Posterior cingulate gyrus (tissue), 11 donors: ENCODE results near the gene GLIS1.

Source experiments
- DNase-seq, 10 donors: peaks; one replicate each; pipeline versions ENCODE4 v3.0.0 to v3.0.0-alpha.2; 2020 to 2021; ENCODE audit warnings: mixed read lengths in 3 of 10
- intact Hi-C: fragments of 100-400 bp; cut with DNase I; formaldehyde crosslinking; loops from one replicate; pipeline ENCODE4 v1.15.1; 2023

Gene GLIS1

GRCh38 chr1:53587252-53587988 lies 151.5 kb downstream of the GLIS1 start:
- DNase-seq: no peak
- intact Hi-C loops: no loop called here

DNA sequence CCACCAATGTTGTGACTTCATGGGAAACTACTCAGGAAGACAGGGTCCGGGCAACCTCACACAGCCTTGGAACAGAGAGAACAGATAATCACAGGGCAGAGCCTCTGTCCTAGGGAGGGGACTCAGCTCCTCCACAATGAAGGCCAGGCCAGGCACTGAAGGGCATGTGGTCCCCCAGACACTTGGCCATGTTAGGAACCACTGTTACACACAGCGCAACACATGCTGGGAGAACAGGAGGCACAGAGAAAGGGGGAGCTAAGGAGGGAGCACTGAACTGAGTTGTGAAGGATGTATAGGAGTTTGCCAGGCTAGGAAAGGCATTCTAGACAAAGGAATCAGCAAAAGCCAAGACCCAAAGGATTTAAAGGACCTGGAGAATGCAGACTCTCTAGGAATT lies 152.2 kb downstream of the GLIS1 start:
- intact Hi-C loops: no loop called here
- DNase-seq: peak in 2 of 10 donors; percentile 3 to 67

DNA sequence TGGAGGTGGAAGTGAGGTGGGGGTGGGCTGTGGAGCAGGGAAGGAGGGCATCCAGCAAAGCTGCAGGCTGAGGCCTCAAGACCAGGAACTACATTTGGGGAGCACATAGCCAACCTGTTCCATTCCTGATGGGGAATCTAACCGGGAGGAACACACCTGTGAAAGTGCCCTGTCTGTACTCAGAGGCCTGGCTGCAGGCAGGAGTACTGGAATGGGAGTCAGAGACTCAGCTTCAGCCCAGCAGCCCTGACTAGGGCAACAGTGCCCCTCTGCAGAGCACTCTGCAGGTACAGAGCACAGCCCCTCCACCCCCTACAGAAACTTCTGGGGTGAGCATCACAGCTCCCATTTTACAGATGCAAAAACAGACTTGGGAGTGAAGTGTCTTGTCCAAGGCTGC lies 153.4 kb downstream of the GLIS1 start:
- DNase-seq: peak in 1 of 10 donors; percentile 22
- intact Hi-C loops: no loop called here

GRCh38 chr1:53585129-53585528 lies 153.8 kb downstream of the GLIS1 start:
- peak in 1 of 10 donors; percentile 37 for DNase-seq
- intact Hi-C loops: no loop called here

DNA sequence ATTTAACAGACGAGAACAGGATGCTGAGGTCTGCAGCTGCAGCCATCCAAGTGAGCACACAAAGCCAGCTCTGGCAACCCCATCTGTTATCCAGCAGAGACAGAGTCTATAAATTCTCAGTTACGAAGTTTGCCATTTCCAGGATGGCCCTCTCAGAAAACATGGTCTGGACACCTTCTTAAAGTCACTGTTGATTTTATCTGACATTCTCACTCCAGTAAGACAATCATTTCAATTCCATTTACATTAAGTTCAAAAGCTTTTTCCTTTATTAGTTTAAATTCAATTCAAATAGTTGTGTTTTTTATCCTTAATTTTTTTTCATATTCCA lies 154.2 kb downstream of the GLIS1 start:
- intact Hi-C loops: no loop called here
- DNase-seq: no peak

GRCh38 chr1:53583868-53584776 lies 154.8 kb downstream of the GLIS1 start:
- intact Hi-C loops: no loop called here
- DNase-seq: peak in 1 of 10 donors; percentile 76

- DNase-seq: peak in 1 of 10 donors; percentile 76
- intact Hi-C loops: no loop called here
Measured at GRCh38 chr1:53583021-53583867, 155.7 kb downstream of the GLIS1 start.

GRCh38 chr1:53582211-53583020 lies 156.5 kb downstream of the GLIS1 start:
- peak in 1 of 10 donors; percentile 62 for DNase-seq
- intact Hi-C loops: no loop called here

- DNase-seq: peak in 2 of 10 donors; percentile 24 to 42
- intact Hi-C loops: no loop called here
Measured at GRCh38 chr1:53581476-53581875, 157.5 kb downstream of the GLIS1 start.

DNA sequence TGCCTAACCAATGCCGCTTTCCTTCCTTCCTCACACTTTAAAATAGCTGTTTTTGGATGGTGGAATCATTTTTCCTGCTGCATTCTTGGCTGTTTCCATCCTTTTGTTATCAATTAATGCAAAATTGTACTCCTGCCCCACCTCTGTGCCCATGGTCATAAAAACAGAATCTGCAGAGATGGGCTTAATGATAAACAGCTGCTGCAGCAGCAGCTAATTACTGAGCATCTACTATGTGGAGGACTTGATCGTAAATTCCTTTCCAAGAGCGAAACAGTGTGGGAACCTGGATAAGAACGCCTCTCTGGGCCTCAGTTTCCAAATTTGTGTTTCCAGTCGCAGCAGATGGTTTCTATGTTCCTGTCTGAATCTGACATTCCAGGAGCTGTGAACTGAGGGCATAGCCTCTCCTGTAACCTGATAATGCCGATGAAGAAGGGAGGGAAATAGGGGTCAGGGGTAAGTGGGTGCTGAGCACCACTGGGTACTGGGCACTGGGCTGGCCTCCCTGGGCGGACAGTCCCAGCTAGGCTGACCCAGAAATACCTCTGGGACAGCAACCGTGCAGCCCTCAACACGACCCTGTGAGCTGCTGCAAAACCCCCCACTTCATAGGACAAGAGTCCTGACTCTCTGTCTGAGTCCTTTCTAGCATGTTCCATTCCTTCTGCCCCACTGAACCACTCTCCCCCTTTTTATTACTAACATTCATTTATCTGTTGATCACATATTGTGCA lies 158.1 kb downstream of the GLIS1 start:
- intact Hi-C loops: no loop called here
- DNase-seq: no peak

DNA sequence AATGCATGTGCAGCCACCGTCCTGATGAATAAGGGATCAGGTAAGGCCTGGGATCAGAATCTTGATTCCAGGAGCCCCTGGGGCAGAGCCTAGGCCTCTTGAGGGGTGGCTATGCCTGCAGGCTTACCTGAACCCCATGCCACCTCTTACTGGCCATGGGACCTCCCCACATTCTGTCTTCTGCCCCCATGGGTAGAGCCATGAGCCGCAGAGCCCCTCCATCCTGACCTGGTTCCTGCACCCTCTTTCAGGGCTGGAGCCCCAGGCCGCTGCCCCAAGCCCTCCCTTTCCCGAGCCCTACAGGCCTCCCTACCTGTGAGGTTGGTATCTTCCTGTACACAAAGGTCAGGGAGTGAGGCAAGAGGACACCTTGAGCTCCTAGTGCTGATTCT lies 159.0 kb downstream of the GLIS1 start:
- peak in 1 of 10 donors; percentile 61 for DNase-seq
- intact Hi-C loops: no loop called here

DNA sequence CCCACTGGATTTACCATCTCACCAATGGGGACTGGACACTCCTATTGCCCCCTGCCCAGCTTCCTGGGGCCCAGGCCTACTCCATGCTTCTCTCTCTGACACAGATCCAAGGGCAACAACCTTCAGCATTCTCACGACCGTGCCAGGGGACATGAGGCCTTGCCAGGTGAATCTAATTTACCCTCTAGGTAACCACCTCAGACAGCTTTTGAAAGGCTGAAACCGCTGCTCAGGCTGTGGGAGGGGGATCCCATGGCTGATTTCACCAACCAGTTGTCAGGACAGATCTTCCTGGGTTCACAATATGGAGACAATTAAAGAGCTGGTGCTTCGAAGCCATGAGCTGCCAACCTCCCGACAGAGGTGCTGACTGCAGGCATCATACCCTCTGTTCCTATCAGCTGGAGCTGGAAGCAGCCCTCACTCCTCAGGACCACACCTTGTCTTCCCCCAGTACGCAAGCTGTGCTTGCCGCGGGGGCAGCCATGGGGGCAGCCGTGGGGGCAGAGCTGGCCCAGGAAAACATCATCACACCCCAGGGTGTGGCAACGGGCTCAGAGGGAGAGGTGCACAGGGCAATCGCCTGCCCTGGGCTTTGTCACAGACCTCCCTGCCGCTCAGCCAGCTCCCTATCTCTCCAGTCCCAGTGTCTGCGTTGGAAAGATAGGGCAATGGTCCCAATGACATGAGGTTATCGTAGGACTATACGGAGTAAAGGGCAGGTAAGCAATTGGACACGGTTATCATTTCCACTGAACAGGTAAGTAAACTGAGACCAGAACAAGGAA lies 159.5 kb downstream of the GLIS1 start:
- peak in 1 of 10 donors; percentile 45 for DNase-seq
- intact Hi-C loops: no loop called here

GRCh38 chr1:53578358-53578757 lies 160.6 kb downstream of the GLIS1 start:
- intact Hi-C loops: no loop called here
- no peak for DNase-seq

- peak in 2 of 10 donors; percentile 0 to 19 for DNase-seq
Measured at GRCh38 chr1:53577761-53578100, 161.2 kb downstream of the GLIS1 start.

GRCh38 chr1:53576866-53577760 lies 161.9 kb downstream of the GLIS1 start:
- DNase-seq: peak in 2 of 10 donors; percentile 3 to 69
- intact Hi-C loops: no loop called here

More at GRCh38 chr1:53577761-53578100, 161.2 kb downstream of the GLIS1 start:
- intact Hi-C loops: no loop called here

- intact Hi-C loops: no loop called here
- peak in 2 of 10 donors; percentile 5 to 72 for DNase-seq
Measured at GRCh38 chr1:53576381-53576801, 162.6 kb downstream of the GLIS1 start.

GRCh38 chr1:53575955-53576320 lies 163.0 kb downstream of the GLIS1 start:
- intact Hi-C loops: no loop called here
- DNase-seq: peak in 2 of 10 donors; percentile 5 to 66
